Measurements from ENCODE around the gene GNAS.

DNA sequence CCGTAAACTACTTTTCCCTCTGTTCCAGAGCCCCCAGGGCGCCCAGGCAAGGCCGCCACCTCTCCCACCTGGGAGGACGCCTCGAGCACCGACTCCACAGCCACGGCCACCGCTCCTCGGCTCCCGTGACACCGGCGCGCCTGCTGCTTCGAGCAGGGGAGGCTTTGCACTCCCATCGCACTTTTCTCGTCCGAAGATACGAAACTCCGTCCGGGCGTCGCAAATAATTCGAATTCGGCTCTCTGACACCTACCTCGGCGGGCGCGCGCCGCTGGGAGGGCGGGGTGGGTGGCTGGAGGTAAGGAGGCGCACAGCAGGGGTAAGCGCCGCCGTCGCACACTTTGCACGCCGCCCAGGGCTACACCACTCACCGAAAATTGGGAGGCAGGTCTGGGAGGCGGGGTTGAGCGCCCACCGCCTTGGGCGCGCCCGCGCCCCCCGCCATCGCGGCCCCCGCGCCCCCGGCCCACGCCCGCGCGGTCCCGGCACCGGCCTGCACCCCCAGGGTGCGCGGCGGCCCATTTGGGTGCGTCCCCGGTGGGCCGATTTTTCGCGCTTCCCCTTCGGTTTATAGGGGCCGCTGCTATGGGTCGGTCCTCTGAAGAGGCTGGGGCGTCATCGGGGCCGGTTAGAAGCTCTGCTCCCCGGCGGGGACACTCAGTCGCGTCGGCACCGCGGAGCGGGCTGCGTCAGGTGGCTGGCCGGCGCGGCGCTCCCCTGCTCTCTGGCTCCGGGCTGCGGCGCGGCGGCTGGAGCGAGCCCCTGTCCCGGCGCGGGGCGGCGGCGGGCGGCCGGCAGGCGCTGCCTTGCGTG, 36.2 kb downstream of the GNAS start:
- TF ChIP-seq, protein P1, sequence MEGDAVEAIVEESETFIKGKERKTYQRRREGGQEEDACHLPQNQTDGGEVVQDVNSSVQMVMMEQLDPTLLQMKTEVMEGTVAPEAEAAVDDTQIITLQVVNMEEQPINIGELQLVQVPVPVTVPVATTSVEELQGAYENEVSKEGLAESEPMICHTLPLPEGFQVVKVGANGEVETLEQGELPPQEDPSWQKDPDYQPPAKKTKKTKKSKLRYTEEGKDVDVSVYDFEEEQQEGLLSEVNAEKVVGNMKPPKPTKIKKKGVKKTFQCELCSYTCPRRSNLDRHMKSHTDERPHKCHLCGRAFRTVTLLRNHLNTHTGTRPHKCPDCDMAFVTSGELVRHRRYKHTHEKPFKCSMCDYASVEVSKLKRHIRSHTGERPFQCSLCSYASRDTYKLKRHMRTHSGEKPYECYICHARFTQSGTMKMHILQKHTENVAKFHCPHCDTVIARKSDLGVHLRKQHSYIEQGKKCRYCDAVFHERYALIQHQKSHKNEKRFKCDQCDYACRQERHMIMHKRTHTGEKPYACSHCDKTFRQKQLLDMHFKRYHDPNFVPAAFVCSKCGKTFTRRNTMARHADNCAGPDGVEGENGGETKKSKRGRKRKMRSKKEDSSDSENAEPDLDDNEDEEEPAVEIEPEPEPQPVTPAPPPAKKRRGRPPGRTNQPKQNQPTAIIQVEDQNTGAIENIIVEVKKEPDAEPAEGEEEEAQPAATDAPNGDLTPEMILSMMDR (IDR thresholded peaks at IDR 0.05; ENCODE audit: low read depth, low read length) = no peak
- TF ChIP-seq EZH2phosphoT487 (IDR thresholded peaks at IDR 0.05; ENCODE audit: low read depth) = no peak
